SK-N-SH treated with all-trans-retinoic acid at 6 μM for 48 hours (cell line): ENCODE results near the gene GPM6B.

Source experiments
- ATAC-seq: fragments of 200-7000 bp; cut with Tn5 transposase; 3 replicates; pipeline ENCODE4 v1.9.1; 2020; ENCODE audit warnings: mild to moderate bottlenecking, moderate library complexity
- ARNTL ChIP-seq: fragments of 450-650 bp; formaldehyde crosslinking; IDR thresholded peaks from 2 replicates; pipeline ENCODE4 v1.5.0; 2020; ENCODE audit warnings: low read depth, mild to moderate bottlenecking, moderate library complexity, borderline replicate concordance
- BACH2 ChIP-seq: fragments of 250-450 bp; sonication (Bioruptor Pico); IDR thresholded peaks from 2 replicates; pipeline ENCODE4 v1.9.0; 2021; ENCODE audit warnings: mild to moderate bottlenecking, borderline replicate concordance
- CREB5 ChIP-seq: fragments of 250-450 bp; sonication (Bioruptor Pico); IDR thresholded peaks from 2 replicates; pipeline ENCODE4 v1.5.1; 2020; ENCODE audit warnings: low read depth, mild to moderate bottlenecking, moderate library complexity
- CSDC2 ChIP-seq: fragments of 250-450 bp; sonication (Bioruptor Pico); IDR thresholded peaks from 2 replicates; pipeline ENCODE4 v1.5.0; 2020; ENCODE audit warnings: mild to moderate bottlenecking, moderate library complexity
- CSRNP3 ChIP-seq: fragments of 250-450 bp; sonication (Bioruptor Pico); IDR thresholded peaks from 2 replicates; pipeline ENCODE4 v1.5.1; 2021; ENCODE audit warnings: mild to moderate bottlenecking, moderate library complexity
- ESRRG ChIP-seq: fragments of 250-450 bp; sonication (Bioruptor Pico); IDR thresholded peaks from 2 replicates; pipeline ENCODE4 v1.6.1; 2021; ENCODE audit warnings: mild to moderate bottlenecking
- GLIS3 ChIP-seq: fragments of 250-450 bp; sonication (Bioruptor Pico); IDR thresholded peaks from 2 replicates; pipeline ENCODE4 v1.5.0; 2020; ENCODE audit warnings: mild to moderate bottlenecking, moderate library complexity
- ISL1 ChIP-seq: fragments of 250-450 bp; sonication (Bioruptor Pico); IDR thresholded peaks from 2 replicates; pipeline ENCODE4 v2.1.2; 2022; ENCODE audit warnings: mild to moderate bottlenecking, moderate library complexity
- PATZ1 ChIP-seq: fragments of 250-450 bp; sonication (Bioruptor Pico); IDR thresholded peaks from 2 replicates; pipeline ENCODE4 v1.8.0; 2020; ENCODE audit warnings: mild to moderate bottlenecking, moderate library complexity, borderline replicate concordance
- POU6F1 ChIP-seq: fragments of 250-450 bp; sonication (Bioruptor Pico); IDR thresholded peaks from 2 replicates; pipeline ENCODE4 v1.8.0; 2021; ENCODE audit warnings: low read depth, mild to moderate bottlenecking, moderate library complexity, borderline replicate concordance
- PPARA ChIP-seq: fragments of 250-450 bp; sonication (Bioruptor Pico); IDR thresholded peaks from 2 replicates; pipeline ENCODE4 v1.5.0; 2020; ENCODE audit warnings: mild to moderate bottlenecking, borderline replicate concordance
- RARB ChIP-seq: fragments of 250-450 bp; sonication (Bioruptor Pico); IDR thresholded peaks from 2 replicates; pipeline ENCODE4 v1.8.0; 2021; ENCODE audit warnings: mild to moderate bottlenecking, moderate library complexity
- SNAI2 ChIP-seq: fragments of 250-450 bp; sonication (Bioruptor Pico); IDR thresholded peaks from 2 replicates; pipeline ENCODE4 v1.5.0; 2020; ENCODE audit warnings: mild to moderate bottlenecking, moderate library complexity
- TCF4 ChIP-seq: fragments of 250-450 bp; sonication (Bioruptor Pico); IDR thresholded peaks from 2 replicates; pipeline ENCODE4 v1.8.0; 2021; ENCODE audit warnings: mild to moderate bottlenecking, moderate library complexity, borderline replicate concordance
- TOX ChIP-seq: fragments of 250-450 bp; sonication (Bioruptor Pico); IDR thresholded peaks from 2 replicates; pipeline ENCODE4 v1.8.0; 2021; ENCODE audit warnings: mild to moderate bottlenecking, moderate library complexity, borderline replicate concordance
- TSHZ2 ChIP-seq: fragments of 250-450 bp; sonication (Bioruptor Pico); IDR thresholded peaks from 2 replicates; pipeline ENCODE4 v1.5.0; 2020; ENCODE audit warnings: mild to moderate bottlenecking, moderate library complexity
- ZC3H10 ChIP-seq: fragments of 250-450 bp; sonication (Bioruptor Pico); IDR thresholded peaks from 2 replicates; pipeline ENCODE4 v1.5.1; 2021; ENCODE audit warnings: mild to moderate bottlenecking, moderate library complexity
- ZFP3 ChIP-seq: fragments of 250-450 bp; sonication (Bioruptor Pico); IDR thresholded peaks from 2 replicates; pipeline ENCODE4 v1.5.0; 2020; ENCODE audit warnings: mild to moderate bottlenecking, moderate library complexity
- ZFP30 ChIP-seq: fragments of 450-650 bp; formaldehyde crosslinking; IDR thresholded peaks from 2 replicates; pipeline ENCODE4 v1.5.0; 2022; ENCODE audit warnings: mild to moderate bottlenecking, moderate library complexity
- ZNF565 ChIP-seq: fragments of 450-650 bp; formaldehyde crosslinking; conservative IDR thresholded peaks from 2 replicates; pipeline ENCODE4 v1.5.0; 2020; ENCODE audit warnings: low read depth, mild to moderate bottlenecking, moderate library complexity
- ZNF70 ChIP-seq: fragments of 450-650 bp; formaldehyde crosslinking; IDR thresholded peaks from 2 replicates; pipeline ENCODE4 v1.5.0; 2020; ENCODE audit warnings: mild to moderate bottlenecking, moderate library complexity
- ZNF8 ChIP-seq: fragments of 450-650 bp; formaldehyde crosslinking; IDR thresholded peaks from 2 replicates; pipeline ENCODE4 v1.5.0; 2020; ENCODE audit warnings: mild to moderate bottlenecking, moderate library complexity

GPM6B gene

DNA sequence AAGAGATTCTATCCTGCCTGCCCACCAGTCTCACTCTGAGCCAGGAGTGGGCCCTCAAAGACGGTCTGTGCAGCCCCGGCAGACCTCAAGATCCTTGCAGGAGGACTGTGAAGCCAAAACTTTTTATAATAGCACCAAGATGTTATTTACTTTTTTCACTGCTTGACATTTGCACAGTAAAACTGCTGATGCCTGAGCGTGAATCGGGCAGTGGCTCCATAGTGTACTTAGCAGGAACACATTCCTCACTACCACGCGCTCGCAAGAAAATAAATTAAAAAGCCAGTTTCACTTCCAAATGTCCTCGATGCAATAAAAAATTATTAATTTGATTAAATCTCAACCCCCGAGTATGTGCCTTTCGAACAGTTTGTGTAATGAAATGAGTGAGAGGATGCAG is 22.5 kb downstream of the GPM6B start:
- no peak for TF ChIP-seq PPARA (CRISPR knock-in tag)
- TF ChIP-seq ZNF565 = no peak
- TF ChIP-seq ARNTL = no peak
- no peak for TF ChIP-seq ZC3H10 (CRISPR knock-in tag)
- no peak for TF ChIP-seq GLIS3 (CRISPR knock-in tag)
- no peak for TF ChIP-seq TOX (CRISPR knock-in tag)
- TF ChIP-seq CSDC2 = no peak
- TF ChIP-seq BACH2 (CRISPR knock-in tag) = no peak
- TF ChIP-seq TSHZ2 (CRISPR knock-in tag) = no peak
- TF ChIP-seq, all 23 proteins: peak for 0
- ATAC-seq = no peak

DNA sequence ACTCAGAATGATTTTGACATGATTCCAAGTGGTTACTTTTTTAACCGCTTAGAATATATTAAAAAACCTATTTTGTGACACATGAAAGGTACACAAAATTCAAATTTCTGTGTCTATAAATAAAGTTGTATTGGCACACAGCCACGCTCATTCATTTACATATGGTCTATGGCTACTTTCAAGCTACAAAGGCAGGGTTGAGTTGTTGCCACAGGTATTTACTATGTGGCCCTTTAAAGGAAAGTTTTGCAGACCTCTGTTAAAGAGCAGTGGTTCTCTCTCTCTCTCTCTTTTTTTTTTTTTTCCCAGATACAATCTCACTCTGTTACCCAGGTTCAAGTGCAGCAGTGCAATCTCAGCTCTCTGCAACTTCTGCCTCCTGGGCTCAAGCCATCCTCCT is 23.0 kb downstream of the GPM6B start:
- ATAC-seq = no peak
- no peak for TF ChIP-seq CREB5 (CRISPR knock-in tag)
- no peak for TF ChIP-seq ZFP3 (CRISPR knock-in tag)

GRCh38 chrX:13791559-13791958 is 25.3 kb downstream of the GPM6B start:
- ATAC-seq = no peak
- TF ChIP-seq CSRNP3 (CRISPR knock-in tag) (no peak), ISL1 (CRISPR knock-in tag) (no peak), TOX (CRISPR knock-in tag) (no peak), SNAI2 (CRISPR knock-in tag) (no peak), GLIS3 (CRISPR knock-in tag) (no peak), PPARA (CRISPR knock-in tag) (no peak), ZC3H10 (CRISPR knock-in tag) (no peak), ZFP3 (CRISPR knock-in tag) (no peak), TCF4 (no peak), ZNF70 (no peak), TSHZ2 (CRISPR knock-in tag) (no peak)

DNA sequence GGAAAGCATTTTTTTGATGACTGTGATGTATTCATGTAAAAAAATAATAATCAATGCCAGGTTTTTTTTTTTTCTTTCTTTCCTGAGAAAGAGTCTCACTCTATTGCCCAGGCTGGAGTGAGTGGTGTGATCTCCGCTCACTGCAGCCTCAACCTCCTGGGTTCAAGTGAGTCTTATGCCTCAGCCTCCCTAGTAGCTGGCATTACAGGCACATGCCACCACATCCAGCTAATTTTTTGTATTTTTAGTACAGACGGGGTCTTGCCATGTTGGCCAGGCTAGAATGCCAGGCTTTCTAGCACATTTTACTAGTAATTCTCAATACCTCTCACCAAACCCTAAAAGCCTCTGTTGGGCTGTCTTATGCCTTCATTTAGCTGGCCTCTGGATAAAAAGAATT is 25.7 kb downstream of the GPM6B start:
- ATAC-seq = no peak
- TF ChIP-seq TOX (CRISPR knock-in tag) (no peak), ESRRG (CRISPR knock-in tag) (no peak), POU6F1 (CRISPR knock-in tag) (no peak), RARB (CRISPR knock-in tag) (no peak), GLIS3 (CRISPR knock-in tag) (no peak), PATZ1 (no peak), ZFP3 (CRISPR knock-in tag) (no peak), PPARA (CRISPR knock-in tag) (no peak), ZFP30 (no peak), CREB5 (CRISPR knock-in tag) (no peak), ZNF8 (CRISPR knock-in tag) (no peak), ZNF565 (no peak), TCF4 (no peak)
